OCI-LY7 (cell line): ENCODE results near the gene NUDCD3. TPM values are rescaled to one million over a fixed set of nuclear protein-coding genes. Genes with fewer than 3 reads are reported as not detected.

Experiments
- BruUV-seq: library from RNA; stranded (reverse); fragments of 400-500 nt; replicated peaks from 2 replicates; lab custom pipeline; 2021; lab: Mats Ljungman, UMichigan
- CTCF ChIA-PET: fragments of 300-600 bp; sonication (Branson Sonifier 250); formaldehyde crosslinking; loops from one replicate; lab custom pipeline; 2022; ENCODE audit warnings: antibody characterized with exemption; ENCODE audit not compliant: unreplicated experiment; lab: Charles Lee
- POLR2A ChIA-PET: fragments of 300-600 bp; sonication (Branson Sonifier 250); formaldehyde crosslinking; loops from one replicate; lab custom pipeline; 2022; ENCODE audit warnings: antibody characterized with exemption; lab: Charles Lee
- DNase-seq: peaks from one replicate; pipeline ENCODE4 v3.0.0-alpha.2; 2015; ENCODE audit warnings: low spot score
- H2AFZ ChIP-seq: fragments of 200-600 bp; sonication (generic), shearing (Covaris generic); 2 replicates; pipeline ENCODE4 v1.6.1; 2014; ENCODE audit warnings: mild to moderate bottlenecking, antibody characterized with exemption, low read length, moderate library complexity
- H3K27ac ChIP-seq: fragments of 200-600 bp; sonication (generic); 2 replicates; pipeline ENCODE4 v1.5.1; 2014; ENCODE audit warnings: mixed run types, low read depth, mild to moderate bottlenecking, moderate library complexity, low read length, inconsistent platforms; ENCODE audit not compliant: poor library complexity, severe bottlenecking
- H3K36me3 ChIP-seq: fragments of 200-600 bp; sonication (generic); 2 replicates; pipeline ENCODE4 v1.6.1; 2014; ENCODE audit warnings: mild to moderate bottlenecking, antibody characterized with exemption, low read length, moderate library complexity, mixed read lengths; ENCODE audit not compliant: insufficient read depth
- H3K4me1 ChIP-seq: fragments of 200-600 bp; sonication (generic); 2 replicates; pipeline ENCODE4 v1.5.1; 2014; ENCODE audit warnings: mild to moderate bottlenecking, low read length; ENCODE audit not compliant: insufficient read depth, poor library complexity, severe bottlenecking
- H3K4me2 ChIP-seq: fragments of 200-600 bp; sonication (generic); 2 replicates; pipeline ENCODE4 v1.6.1; 2014; ENCODE audit warnings: mild to moderate bottlenecking, low read length
- H3K4me3 ChIP-seq: fragments of 200-600 bp; sonication (generic); 2 replicates; pipeline ENCODE4 v1.5.1; 2014; ENCODE audit warnings: mild to moderate bottlenecking, low read depth, low read length; ENCODE audit not compliant: poor library complexity, severe bottlenecking
- H3K79me2 ChIP-seq: fragments of 200-600 bp; sonication (generic); 2 replicates; pipeline ENCODE4 v1.6.1; 2016; ENCODE audit warnings: low read depth, mild to moderate bottlenecking, low read length, moderate library complexity, mixed read lengths; ENCODE audit not compliant: insufficient read depth
- H3K9me2 ChIP-seq: fragments of 200-600 bp; sonication (generic); 2 replicates; pipeline ENCODE4 v1.6.1; 2016; ENCODE audit warnings: mild to moderate bottlenecking, low read length, mixed read lengths; ENCODE audit not compliant: insufficient read depth
- H3K9me3 ChIP-seq: fragments of 200-600 bp; sonication (generic); 2 replicates; pipeline ENCODE4 v1.6.1; 2014; ENCODE audit warnings: mild to moderate bottlenecking, mixed run types, low read length, mixed read lengths
- H4K20me1 ChIP-seq: fragments of 200-600 bp; sonication (generic); 2 replicates; pipeline ENCODE4 v1.6.1; 2014; ENCODE audit warnings: mild to moderate bottlenecking, antibody characterized with exemption, low read length, moderate library complexity, mixed read lengths; ENCODE audit not compliant: insufficient read depth
- EZH2phosphoT487 ChIP-seq: fragments of 200-600 bp; sonication (generic); IDR thresholded peaks from 2 replicates; pipeline ENCODE4 v1.6.1; 2018; ENCODE audit warnings: low read depth, borderline replicate concordance, mild to moderate bottlenecking, mixed run types, antibody characterized with exemption, low read length, moderate library complexity, mixed read lengths
- intact Hi-C: fragments of 100-400 bp; cut with micrococcal nuclease; formaldehyde crosslinking; loops from one replicate; pipeline ENCODE4 v1.10.0; 2022; ENCODE audit not compliant: unreplicated experiment
- total RNA-seq, 2 experiments: library from RNA; depleted of rRNA in 1 of 2; stranded (reverse); fragments of >200 nt in 1 of 2; shearing (Covaris generic) in 1 of 2; gene quantifications; 2 replicates each; pipeline ENCODE4 v1.2.3, GENCODE V29; 2014 to 2022
- TF ChIP-seq, protein P1 (sequence below): fragments of 200-600 bp; sonication (generic); conservative IDR thresholded peaks from 2 replicates; pipeline ENCODE4 v1.5.1; 2014; ENCODE audit warnings: mild to moderate bottlenecking, antibody characterized with exemption, low read length, moderate library complexity, mixed read lengths

Gene NUDCD3
- total RNA-seq, 2 experiments from 2014 or later = 57.0 to 108 TPM

DNA sequence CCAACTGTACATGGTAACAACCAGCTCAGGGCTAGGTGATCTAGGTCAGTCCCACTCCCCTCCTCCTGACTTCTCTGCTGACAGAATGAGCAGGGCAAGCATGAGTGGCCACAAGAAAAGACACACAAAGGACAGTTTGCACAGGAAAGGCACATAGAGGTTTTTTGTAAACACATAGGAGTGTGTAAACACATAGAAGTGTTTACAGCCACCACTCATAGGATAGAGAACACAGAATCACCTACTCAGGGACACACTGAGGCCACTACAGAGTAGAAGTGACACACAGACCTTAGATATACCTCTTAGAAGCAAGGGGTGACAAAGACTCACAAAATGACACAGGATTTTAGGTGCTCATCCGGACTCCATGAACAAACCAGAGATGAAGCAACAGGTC is 19.0 kb downstream of the NUDCD3 start:
- H4K20me1 ChIP-seq = 0 out of 2 replicates have a peak, but pooled peaks cover 6% of the 10 kb centered on the region
- no peaks in the 10 kb centered on the region for H3K9me2 ChIP-seq
- CTCF ChIA-PET = no interaction called here
- H3K4me2 ChIP-seq = no peak overlapping the region
- H3K4me1 ChIP-seq = peaks cover 30% of the 10 kb centered on the region
- POLR2A ChIA-PET = interaction anchor here (0.6 kb wide), 1 partner anchor 136 kb away, joined by 4 read pairs; no protein-coding TSS in a partner anchor
- H3K9me3 ChIP-seq = no peaks in the 10 kb centered on the region
- H3K36me3 ChIP-seq = peaks cover 95% of the 10 kb centered on the region
- no peak overlapping the region for H3K27ac ChIP-seq
- no peak for DNase-seq
- H3K79me2 ChIP-seq = peaks cover 46% of the 10 kb centered on the region
- TF ChIP-seq, protein P1, sequence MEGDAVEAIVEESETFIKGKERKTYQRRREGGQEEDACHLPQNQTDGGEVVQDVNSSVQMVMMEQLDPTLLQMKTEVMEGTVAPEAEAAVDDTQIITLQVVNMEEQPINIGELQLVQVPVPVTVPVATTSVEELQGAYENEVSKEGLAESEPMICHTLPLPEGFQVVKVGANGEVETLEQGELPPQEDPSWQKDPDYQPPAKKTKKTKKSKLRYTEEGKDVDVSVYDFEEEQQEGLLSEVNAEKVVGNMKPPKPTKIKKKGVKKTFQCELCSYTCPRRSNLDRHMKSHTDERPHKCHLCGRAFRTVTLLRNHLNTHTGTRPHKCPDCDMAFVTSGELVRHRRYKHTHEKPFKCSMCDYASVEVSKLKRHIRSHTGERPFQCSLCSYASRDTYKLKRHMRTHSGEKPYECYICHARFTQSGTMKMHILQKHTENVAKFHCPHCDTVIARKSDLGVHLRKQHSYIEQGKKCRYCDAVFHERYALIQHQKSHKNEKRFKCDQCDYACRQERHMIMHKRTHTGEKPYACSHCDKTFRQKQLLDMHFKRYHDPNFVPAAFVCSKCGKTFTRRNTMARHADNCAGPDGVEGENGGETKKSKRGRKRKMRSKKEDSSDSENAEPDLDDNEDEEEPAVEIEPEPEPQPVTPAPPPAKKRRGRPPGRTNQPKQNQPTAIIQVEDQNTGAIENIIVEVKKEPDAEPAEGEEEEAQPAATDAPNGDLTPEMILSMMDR = no peak
- TF ChIP-seq EZH2phosphoT487 = no peak
- no TSS peak for BruUV-seq
- no peak overlapping the region for H3K4me3 ChIP-seq
- H2AFZ ChIP-seq = no peak overlapping the region
- intact Hi-C loops = no loop called here

GRCh38 chr7:44470628-44471245 is 19.7 kb downstream of the NUDCD3 start:
- Histone ChIP-seq H3K4me2 (no peak overlapping the region), H3K4me1 (peaks cover 30% of the 10 kb centered on the region), H4K20me1 (0 out of 2 replicates have a peak, but pooled peaks cover 6% of the 10 kb centered on the region), H2AFZ (no peak overlapping the region), H3K27ac (no peak overlapping the region), H3K9me2 (no peaks in the 10 kb centered on the region), H3K79me2 (peaks cover 46% of the 10 kb centered on the region), H3K4me3 (no peak overlapping the region), H3K36me3 (peaks cover 95% of the 10 kb centered on the region), H3K9me3 (no peaks in the 10 kb centered on the region)
- ChIA-PET POLR2A (interaction anchor here (0.6 kb wide), 2 partner anchors 136 to 143 kb away, joined by 4 read pairs; no protein-coding TSS in a partner anchor), CTCF (no interaction called here)
- DNase-seq = no peak
- intact Hi-C loops = no loop called here
- TF ChIP-seq, protein P1 = no peak
- TF ChIP-seq EZH2phosphoT487 = no peak
- no TSS peak for BruUV-seq

DNA sequence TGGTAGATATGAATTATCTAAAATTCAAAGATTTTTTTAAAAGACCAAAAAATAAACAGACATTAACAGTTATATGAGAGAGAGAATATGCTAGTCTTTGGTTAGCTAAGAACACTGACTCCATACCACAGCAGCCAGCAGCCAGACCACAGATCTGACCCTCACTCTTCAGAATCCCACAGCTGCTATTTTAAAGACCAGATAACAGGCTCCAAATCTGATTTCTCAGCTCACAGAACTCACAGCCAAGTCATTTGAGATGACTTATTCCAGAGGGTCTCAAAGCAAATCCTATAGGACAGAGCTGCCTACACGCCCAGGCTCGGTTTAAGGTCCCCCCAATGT is 20.4 kb downstream of the NUDCD3 start:
- H3K4me3 ChIP-seq = no peak overlapping the region
- POLR2A ChIA-PET = interaction anchor here (0.6 kb wide), 3 partner anchors 40 to 261 kb away, joined by 3 to 4 read pairs (median 3); no protein-coding TSS in a partner anchor
- DNase-seq = no peak
- no peak overlapping the region for H3K4me2 ChIP-seq
- H4K20me1 ChIP-seq = 0 out of 2 replicates have a peak, but pooled peaks cover 6% of the 10 kb centered on the region
- CTCF ChIA-PET = no interaction called here
- TF ChIP-seq, protein P1 = no peak
- no peak for TF ChIP-seq EZH2phosphoT487
- H3K27ac ChIP-seq = no peak overlapping the region
- H3K79me2 ChIP-seq = peaks cover 46% of the 10 kb centered on the region
- intact Hi-C loops = no loop called here
- no TSS peak for BruUV-seq
- H2AFZ ChIP-seq = no peak overlapping the region
- no peaks in the 10 kb centered on the region for H3K9me2 ChIP-seq
- H3K4me1 ChIP-seq = peaks cover 32% of the 10 kb centered on the region
- peaks cover 97% of the 10 kb centered on the region for H3K36me3 ChIP-seq
- H3K9me3 ChIP-seq = no peaks in the 10 kb centered on the region
